ENCODE data around the gene PRRG2.
"Not testable (repeated sequence)": the region's sequence is repeated elsewhere in the genome, so short reads cannot be mapped to it uniquely, and the experiment has no call there.

Gene PRRG2

GRCh38 chr19:49599378-49600295 lies 18.5 kb downstream of the PRRG2 start:
- in situ Hi-C loops (cut with HindIII; ENCODE audit: low sequenced_read_pairs) = no loop called here

- in situ Hi-C loops (cut with HindIII; ENCODE audit: low sequenced_read_pairs) = no loop called here
Measured at GRCh38 chr19:49601482-49602038, 20.4 kb downstream of the PRRG2 start.

- in situ Hi-C loops (cut with HindIII; ENCODE audit: low sequenced_read_pairs) = no loop called here
Measured at GRCh38 chr19:49602806-49603205, 21.7 kb downstream of the PRRG2 start.

GRCh38 chr19:49605605-49606004 lies 24.5 kb downstream of the PRRG2 start:
- in situ Hi-C loops (cut with HindIII; ENCODE audit: low sequenced_read_pairs) = no loop called here

- in situ Hi-C loops (cut with HindIII; ENCODE audit: low sequenced_read_pairs) = no loop called here
Measured at GRCh38 chr19:49609499-49610092, 28.5 kb downstream of the PRRG2 start.

GRCh38 chr19:49613374-49613773 lies 32.3 kb downstream of the PRRG2 start:
- in situ Hi-C loops (cut with HindIII; ENCODE audit: low sequenced_read_pairs) = no loop called here

- in situ Hi-C loops (cut with HindIII; ENCODE audit: low sequenced_read_pairs) = no loop called here
Measured at GRCh38 chr19:49614096-49614833, 33.1 kb downstream of the PRRG2 start.

- in situ Hi-C loops (cut with HindIII; ENCODE audit: low sequenced_read_pairs) = no loop called here
Measured at GRCh38 chr19:49615861-49616260, 34.7 kb downstream of the PRRG2 start.

GRCh38 chr19:49616532-49616931 lies 35.4 kb downstream of the PRRG2 start:
- in situ Hi-C loops (cut with HindIII; ENCODE audit: low sequenced_read_pairs) = no loop called here

- in situ Hi-C loops (cut with HindIII; ENCODE audit: low sequenced_read_pairs) = no loop called here
Measured at GRCh38 chr19:49616945-49617344, 35.8 kb downstream of the PRRG2 start.

GRCh38 chr19:49617860-49618259 lies 36.7 kb downstream of the PRRG2 start:
- in situ Hi-C loops (cut with HindIII; ENCODE audit: low sequenced_read_pairs) = not testable (repeated sequence)

- in situ Hi-C loops (cut with HindIII; ENCODE audit: low sequenced_read_pairs) = no loop called here
Measured at GRCh38 chr19:49624967-49625910, 44.1 kb downstream of the PRRG2 start.

GRCh38 chr19:49626226-49626625 lies 45.1 kb downstream of the PRRG2 start:
- in situ Hi-C loops (cut with HindIII; ENCODE audit: low sequenced_read_pairs) = no loop called here

- in situ Hi-C loops (cut with HindIII; ENCODE audit: low sequenced_read_pairs) = no loop called here
Measured at GRCh38 chr19:49629659-49630058, 48.5 kb downstream of the PRRG2 start.

- in situ Hi-C loops (cut with HindIII; ENCODE audit: low sequenced_read_pairs) = no loop called here
Measured at GRCh38 chr19:49631014-49631588, 50.0 kb downstream of the PRRG2 start.

- in situ Hi-C loops (cut with HindIII; ENCODE audit: low sequenced_read_pairs) = no loop called here
Measured at GRCh38 chr19:49631610-49632192, 50.6 kb downstream of the PRRG2 start.

GRCh38 chr19:49632576-49632975 lies 51.5 kb downstream of the PRRG2 start:
- in situ Hi-C loops (cut with HindIII; ENCODE audit: low sequenced_read_pairs) = no loop called here

- in situ Hi-C loops (cut with HindIII; ENCODE audit: low sequenced_read_pairs) = not testable (repeated sequence)
Measured at GRCh38 chr19:49633273-49633672, 52.2 kb downstream of the PRRG2 start.

GRCh38 chr19:49635530-49636232 lies 54.6 kb downstream of the PRRG2 start:
- in situ Hi-C loops (cut with HindIII; ENCODE audit: low sequenced_read_pairs) = no loop called here

All from endothelial cell of hepatic sinusoid (primary cell).